Measurements from ENCODE around the gene ING3.

DNA sequence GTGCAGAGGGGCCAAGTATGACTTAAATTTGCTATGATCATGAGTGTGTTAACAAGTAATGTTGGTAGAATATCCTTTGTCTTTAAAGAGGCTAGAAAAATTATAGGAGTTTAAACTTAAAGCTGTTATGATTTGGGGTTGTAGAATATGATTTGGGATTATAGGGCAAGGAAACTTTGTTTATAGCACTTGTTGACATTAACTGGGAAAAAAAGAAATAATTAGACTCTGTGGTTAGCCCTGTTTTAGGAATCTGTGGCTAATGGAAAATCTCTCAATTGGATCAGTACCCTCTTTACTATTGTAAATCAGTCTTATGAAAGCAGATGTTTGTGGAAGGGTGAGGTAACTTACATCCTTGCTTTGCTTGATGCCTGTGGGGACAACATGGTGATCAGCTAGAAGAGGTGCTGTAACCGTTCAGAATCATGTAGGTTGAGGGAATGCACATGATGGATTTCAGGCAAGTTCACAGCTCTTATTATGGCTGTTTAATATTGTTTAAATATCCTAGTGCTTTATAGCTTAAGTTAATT, 11.1 kb downstream of the ING3 start:
- TF ChIP-seq CTCF (IDR thresholded peaks at IDR 0.05) (no peak), POLR2A (IDR thresholded peaks at IDR 0.05) (no peak)

All from adrenal gland (tissue), 5 donors.